HCT116 (cell line): ENCODE measurements around the gene AMOTL2. TPM values are rescaled to one million over a fixed set of nuclear protein-coding genes. Genes with fewer than 3 reads are reported as not detected.

Source experiments
- ATAC-seq: fragments of 200-7000 bp; cut with Tn5 transposase; 2 replicates; pipeline ENCODE4 v1.9.1; 2020; ENCODE audit warnings: mild to moderate bottlenecking, moderate library complexity
- BruUV-seq: library from RNA; stranded (reverse); fragments of 400-500 nt; replicated peaks from 2 replicates; lab custom pipeline; 2021; lab: Mats Ljungman, UMichigan
- CTCF ChIA-PET: fragments of 300-600 bp; sonication (Branson Sonifier 250); formaldehyde crosslinking; loops from one replicate; lab custom pipeline; 2021; ENCODE audit warnings: antibody characterized with exemption; lab: Charles Lee
- POLR2A ChIA-PET: fragments of 300-600, 350-600 bp; sonication (Branson Sonifier 250); formaldehyde crosslinking; loops from one replicate; lab custom pipeline; 2021; ENCODE audit warnings: antibody characterized with exemption; lab: Charles Lee
- RAD21 ChIA-PET, 2 experiments: fragments of 300-600 bp; sonication (Branson Sonifier 250); formaldehyde crosslinking; loops; one replicate each; lab custom pipeline; 2023; ENCODE audit warnings: low total read pairs in 2 of 2; ENCODE audit not compliant: uncharacterized antibody in 2 of 2, unreplicated experiment in 2 of 2, low non-redundant PET in 1 of 2; lab: Charles Lee
- DNase-seq: peaks from one replicate; pipeline ENCODE4 v3.0.0-alpha.2; 2010; ENCODE audit warnings: low read depth, low spot score
- H2AFZ ChIP-seq: fragments of 200-600 bp; shearing (Covaris generic), sonication (generic); 2 replicates; pipeline ENCODE4 v1.6.1; 2017; ENCODE audit warnings: low read depth, mixed run types, mixed read lengths, antibody characterized with exemption, low read length; ENCODE audit not compliant: poor library complexity, severe bottlenecking
- H3K27ac ChIP-seq: 2 replicates; pipeline ENCODE4 v1.5.1; 2012; ENCODE audit warnings: low read depth, low read length
- H3K27me3 ChIP-seq: fragments of 200-600 bp; sonication (generic); 2 replicates; pipeline ENCODE4 v1.6.1; 2016; ENCODE audit warnings: mixed run types, low read length, mixed read lengths; ENCODE audit not compliant: insufficient read depth
- H3K36me3 ChIP-seq, 2 experiments: fragments of 200-500 bp in 1 of 2; fragments of 200-600 bp in 1 of 2; sonication (Bioruptor generic) in 1 of 2; sonication (generic) in 1 of 2; 2 replicates each; pipeline versions ENCODE4 v1.5.1 to v1.6.1; 2014 to 2016; ENCODE audit warnings: low read length in 2 of 2, inconsistent platforms in 1 of 2, mixed read lengths in 1 of 2, mixed run types in 1 of 2; ENCODE audit not compliant: insufficient read depth in 2 of 2, control insufficient read depth in 1 of 2
- H3K4me1 ChIP-seq, 2 experiments: fragments of 200-600 bp in 1 of 2; sonication (generic) in 1 of 2; 2 replicates each; pipeline versions ENCODE4 v1.5.1 to v1.6.1; 2012 to 2017; ENCODE audit warnings: low read length in 2 of 2, inconsistent platforms in 1 of 2, mild to moderate bottlenecking in 1 of 2, mixed read lengths in 1 of 2, mixed run types in 1 of 2, moderate library complexity in 1 of 2; ENCODE audit not compliant: insufficient read depth in 2 of 2, control insufficient read depth in 1 of 2
- H3K4me2 ChIP-seq: fragments of 200-600 bp; sonication (generic); 2 replicates; pipeline ENCODE4 v1.6.1; 2017; ENCODE audit warnings: mixed run types, low read length, mixed read lengths
- H3K4me3 ChIP-seq, 2 experiments: fragments of 200-600 bp in 1 of 2; sonication (generic) in 1 of 2; replicated peaks in 1 of 2; 2 replicates each; pipeline ENCODE4 v1.5.1; 2011 to 2016; ENCODE audit warnings: low read length in 2 of 2, control low read depth in 1 of 2, low read depth in 1 of 2, mild to moderate bottlenecking in 1 of 2, mixed read lengths in 1 of 2, mixed run types in 1 of 2
- H3K79me2 ChIP-seq: fragments of 200-600 bp; sonication (generic); 2 replicates; pipeline ENCODE4 v1.6.1; 2017; ENCODE audit warnings: mild to moderate bottlenecking, mixed run types, low read length, moderate library complexity, mixed read lengths; ENCODE audit not compliant: insufficient read depth
- H3K9ac ChIP-seq: fragments of 200-600 bp; sonication (generic); 2 replicates; pipeline ENCODE4 v1.6.1; 2016; ENCODE audit warnings: low read length, mixed read lengths
- H3K9me2 ChIP-seq: fragments of 200-600 bp; sonication (generic), shearing (Covaris generic); 2 replicates; pipeline ENCODE4 v1.6.1; 2017; ENCODE audit warnings: mixed run types, mild to moderate bottlenecking, moderate library complexity; ENCODE audit not compliant: insufficient read depth
- H3K9me3 ChIP-seq, 2 experiments: fragments of 200-500 bp in 1 of 2; fragments of 200-600 bp in 1 of 2; sonication (Bioruptor generic) in 1 of 2; sonication (generic) in 1 of 2; 2 replicates each; pipeline ENCODE4 v1.6.1; 2014 to 2017; ENCODE audit warnings: low read length in 2 of 2, mixed read lengths in 2 of 2, inconsistent platforms in 1 of 2, low read depth in 1 of 2, mild to moderate bottlenecking in 1 of 2, mixed run types in 1 of 2, moderate library complexity in 1 of 2; ENCODE audit not compliant: control insufficient read depth in 1 of 2, insufficient read depth in 1 of 2
- H4K20me1 ChIP-seq: fragments of 200-600 bp; sonication (generic), shearing (Covaris generic); 2 replicates; pipeline ENCODE4 v1.6.1; 2017; ENCODE audit warnings: mixed run types, mild to moderate bottlenecking, moderate library complexity; ENCODE audit not compliant: insufficient read depth
- CTCF ChIP-seq, 3 experiments: fragments of 200-600 bp in 1 of 3; sonication (generic) in 1 of 3; IDR thresholded peaks in 2 of 3; conservative IDR thresholded peaks in 1 of 3; 2 replicates each; pipeline ENCODE4 v1.5.1; 2012 to 2017; ENCODE audit warnings: low read depth in 2 of 3, low read length in 2 of 3, antibody characterized with exemption in 1 of 3, borderline replicate concordance in 1 of 3, control low read depth in 1 of 3, mild to moderate bottlenecking in 1 of 3, mixed read lengths in 1 of 3, mixed run types in 1 of 3, moderate library complexity in 1 of 3; ENCODE audit not compliant: insufficient read depth in 1 of 3
- EGR1 ChIP-seq: IDR thresholded peaks from 2 replicates; pipeline ENCODE4 v1.6.1; 2012; ENCODE audit warnings: low read depth
- EZH2 ChIP-seq: fragments of 200-600 bp; sonication (generic); IDR thresholded peaks from 2 replicates; pipeline ENCODE4 v1.6.1; 2017; ENCODE audit warnings: antibody characterized with exemption, mixed run types
- EZH2phosphoT487 ChIP-seq: fragments of 200-600 bp; IDR thresholded peaks from 2 replicates; pipeline ENCODE4 v1.6.1; 2018; ENCODE audit warnings: antibody characterized with exemption, borderline replicate concordance
- FOSL1 ChIP-seq: IDR thresholded peaks from 2 replicates; pipeline ENCODE4 v1.6.1; 2012; ENCODE audit warnings: low read depth
- POLR2A ChIP-seq: IDR thresholded peaks from 2 replicates; pipeline ENCODE4 v1.7.0; 2011; ENCODE audit warnings: borderline replicate concordance; ENCODE audit not compliant: insufficient read depth, insufficient read length; ENCODE audit errors: extremely low read depth
- REST ChIP-seq: IDR thresholded peaks from 2 replicates; pipeline ENCODE4 v1.6.1; 2012; ENCODE audit warnings: low read depth
- SIN3A ChIP-seq: IDR thresholded peaks from 2 replicates; pipeline ENCODE4 v1.6.1; 2012; ENCODE audit warnings: low read depth
- SRF ChIP-seq: IDR thresholded peaks from 2 replicates; pipeline ENCODE4 v1.6.1; 2012; ENCODE audit warnings: low read depth
- TCF7L2 ChIP-seq: IDR thresholded peaks from 2 replicates; pipeline ENCODE4 v1.7.0; 2011; ENCODE audit warnings: borderline replicate concordance, inconsistent platforms; ENCODE audit not compliant: insufficient read depth, insufficient read length; ENCODE audit errors: extremely low read depth
- YY1 ChIP-seq: IDR thresholded peaks from 2 replicates; pipeline ENCODE4 v1.6.1; 2011; ENCODE audit warnings: low read length, low read depth, moderate library complexity, mild to moderate bottlenecking; ENCODE audit not compliant: insufficient replicate concordance; ENCODE audit errors: extremely low read depth
- ZFX ChIP-seq: fragments of 450-650 bp; IDR thresholded peaks from 2 replicates; pipeline ENCODE4 v1.6.1; 2017
- ZNF274 ChIP-seq: fragments of 200-500 bp; sonication (Bioruptor generic); IDR thresholded peaks from 2 replicates; pipeline ENCODE4 v1.6.1; 2014; ENCODE audit warnings: mild to moderate bottlenecking, low read depth, low read length, inconsistent platforms
- intact Hi-C: fragments of 100-400 bp; cut with micrococcal nuclease; formaldehyde crosslinking; loops from 2 replicates; pipeline ENCODE4 v1.10.0; 2022
- total RNA-seq: library from RNA; stranded (reverse); gene quantifications from one replicate; pipeline ENCODE4 v1.2.1, GENCODE V29; 2021; ENCODE audit not compliant: unreplicated experiment

AMOTL2 gene
- total RNA-seq, 1 experiment from 2014 or later: 54.0 TPM

- ATAC-seq (no peak), DNase-seq (no peak)
- intact Hi-C loops: no loop called here
- peaks cover 25 to 51% of the 10 kb centered on the region in 2 experiments for H3K4me1 ChIP-seq
- RAD21 ChIA-PET: no interaction called here
- H3K27me3 ChIP-seq: no peaks in the 10 kb centered on the region
- H3K9me2 ChIP-seq: no peaks in the 10 kb centered on the region
- TF ChIP-seq POLR2A (no peak), CTCF (IDR thresholded peaks at IDR 0.05 in 2 of 3, conservative IDR thresholded peaks at IDR 0.05 in 1 of 3; ENCODE audit: borderline replicate concordance in 1 of 3, insufficient read depth in 1 of 3, low read depth in 2 of 3, low read length in 2 of 3) (no peak), FOSL1 (no peak), ZNF274 (no peak), EZH2phosphoT487 (no peak), EZH2 (no peak), SIN3A (no peak), YY1 (no peak), ZFX (no peak), EGR1 (no peak), SRF (no peak), TCF7L2 (no peak), REST (no peak)
- no peaks in the 10 kb centered on the region for H3K79me2 ChIP-seq
- no peaks in the 10 kb centered on the region for H3K36me3 ChIP-seq
- no peak overlapping the region for H3K27ac ChIP-seq
- no peak overlapping the region for H3K9ac ChIP-seq
- CTCF ChIA-PET: no interaction called here
- no peak overlapping the region for H3K4me3 ChIP-seq
- POLR2A ChIA-PET: no interaction called here
- no peaks in the 10 kb centered on the region for H4K20me1 ChIP-seq
- BruUV-seq: no TSS peak
- H2AFZ ChIP-seq: no peak overlapping the region
- no peak overlapping the region for H3K4me2 ChIP-seq
- H3K9me3 ChIP-seq: peaks cover 0 to 10% of the 10 kb centered on the region in 2 experiments; a peak in 1 of 4 replicates
These were observed 26.7 kb downstream of the AMOTL2 start for GRCh38 chr3:134347551-134347950.
